Lung (tissue), 12 donors: Measurements from ENCODE around the gene BIRC7. TPM values are rescaled to one million over a fixed set of nuclear protein-coding genes. Genes with fewer than 3 reads are reported as not detected.

Experiments used
- ATAC-seq: fragments of 200-7000 bp; cut with Tn5 transposase; one replicate; pipeline ENCODE4 v1.9.1; 2020; ENCODE audit warnings: moderate number of reproducible peaks; ENCODE audit not compliant: insufficient read depth, low FRiP score
- DNase-seq, 3 donors: peaks; one replicate each; pipeline ENCODE4 v3.0.0-alpha.2; 2013 to 2017
- H3K27ac ChIP-seq, 2 donors: one replicate each; pipeline ENCODE4 v1.5.1; 2013; ENCODE audit warnings: mild to moderate bottlenecking in 2 of 2, moderate library complexity in 2 of 2, control low read depth in 1 of 2, inconsistent platforms in 1 of 2, low read depth in 1 of 2, low read length in 1 of 2
- H3K27me3 ChIP-seq, 3 donors: one replicate each; pipeline ENCODE4 v1.5.1; 2013; ENCODE audit warnings: low read length in 2 of 3; ENCODE audit not compliant: control insufficient read depth in 3 of 3, insufficient read depth in 3 of 3
- H3K36me3 ChIP-seq, 4 donors: one replicate each; pipeline ENCODE4 v1.5.1; 2013; ENCODE audit warnings: low read length in 4 of 4, mild to moderate bottlenecking in 1 of 4, moderate library complexity in 1 of 4; ENCODE audit not compliant: control insufficient read depth in 4 of 4, insufficient read depth in 4 of 4
- H3K4me1 ChIP-seq, 5 donors: one replicate each; pipeline ENCODE4 v1.5.1; 2013; ENCODE audit warnings: low read length in 5 of 5, mild to moderate bottlenecking in 2 of 5, moderate library complexity in 1 of 5; ENCODE audit not compliant: control insufficient read depth in 5 of 5, insufficient read depth in 5 of 5
- H3K4me3 ChIP-seq: one replicate; pipeline ENCODE4 v1.5.1; 2013; ENCODE audit warnings: mild to moderate bottlenecking, control low read depth, moderate library complexity
- H3K9ac ChIP-seq, 2 donors: one replicate each; pipeline ENCODE4 v1.5.1; 2013; ENCODE audit warnings: low read length in 2 of 2, control low read depth in 1 of 2; ENCODE audit not compliant: insufficient read depth in 1 of 2
- H3K9me3 ChIP-seq, 4 donors: one replicate each; pipeline ENCODE4 v1.5.1; 2013; ENCODE audit warnings: low read length in 3 of 4, mild to moderate bottlenecking in 1 of 4, moderate library complexity in 1 of 4; ENCODE audit not compliant: control insufficient read depth in 4 of 4, insufficient read depth in 3 of 4
- WGBS, 2 donors: extraction: QIAGEN DNeasy Blood & Tissue Kit; methylation state at CpG; one replicate each; pipeline ENCODE4 v1.1.7; 2013; 5-methylcytosine and 5-hydroxymethylcytosine counted together
- polyA plus RNA-seq, 2 donors: library from polyadenylated mRNA; stranded (reverse); fragments of 200-250 nt; gene quantifications; one replicate each; pipeline ENCODE4 v1.2.1, GENCODE V29; 2013
- total RNA-seq, 2 donors: library from RNA; depleted of rRNA in 1 of 2; stranded (reverse); fragments of >200 nt in 1 of 2; gene quantifications; one replicate each; pipeline ENCODE4 v1.2.1, GENCODE V29; 2014 to 2021
- TF ChIP-seq, protein P1 (sequence below): IDR thresholded peaks from 2 replicates; pipeline ENCODE4 v1.5.1; 2012; ENCODE audit warnings: mild to moderate bottlenecking; ENCODE audit errors: control extremely low read depth, extremely low read depth
- donor health status: control.
- donor health status: control.
- donor health status: Bipolar disorder and iron deficiency.
- donor health status: healthy.
- donor health status: DM: yes; HTN: yes; CAD: no.

BIRC7 gene
- total and polyA plus RNA-seq, 4 donors = 0.57 to 1.2 (median 0.71) TPM; not detected in 1

DNA sequence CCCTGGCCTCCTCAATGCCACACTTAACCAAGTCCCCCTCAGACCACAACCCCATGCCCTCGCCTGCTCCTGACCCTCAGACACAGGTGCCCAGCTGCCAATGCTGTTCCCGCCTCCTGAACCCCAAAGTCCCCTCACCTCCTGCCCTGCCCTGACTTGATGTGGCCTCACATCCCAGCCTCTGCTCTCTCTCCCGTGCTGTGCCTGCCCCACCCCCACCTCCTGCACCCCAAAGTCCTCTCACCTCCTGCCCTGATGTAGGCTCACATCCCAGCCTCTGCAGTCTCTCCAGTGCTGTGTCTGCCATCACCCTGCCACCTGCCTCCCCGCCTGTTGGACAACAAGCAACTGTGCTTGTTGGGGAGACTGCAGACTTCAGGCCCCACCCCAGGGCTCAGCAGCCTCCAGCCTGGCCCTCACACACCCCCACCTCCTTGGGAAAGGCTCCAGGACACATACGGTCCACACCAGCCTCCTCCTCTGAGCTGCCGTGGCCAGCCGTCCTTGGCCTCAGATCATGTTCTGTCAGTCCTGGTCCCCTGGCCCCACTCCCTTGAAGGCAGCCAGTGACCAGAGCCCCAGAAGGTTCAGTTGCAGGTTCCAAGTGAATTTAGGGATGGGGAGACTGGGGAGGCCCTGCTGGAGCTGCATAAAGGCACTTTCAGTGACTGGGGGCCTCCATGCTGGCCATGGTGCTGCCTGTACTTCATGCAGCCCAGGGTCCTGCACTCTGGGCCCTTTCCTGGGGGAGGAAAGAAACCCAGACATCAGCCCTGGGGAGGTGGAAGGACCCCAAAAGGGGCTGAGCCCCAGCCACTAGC lies 48.2 kb upstream of the BIRC7 start:
- peaks cover 0 to 3% (median 0%) of the 10 kb centered on the region in 3 donors for H3K27me3 ChIP-seq
- H3K9me3 ChIP-seq = peaks cover 0 to 5% (median 0%) of the 10 kb centered on the region in 4 donors
- no peaks in the 10 kb centered on the region for H3K36me3 ChIP-seq
- DNase-seq (no peak), ATAC-seq (no peak)
- H3K9ac ChIP-seq = no peak overlapping the region
- TF ChIP-seq, protein P1, sequence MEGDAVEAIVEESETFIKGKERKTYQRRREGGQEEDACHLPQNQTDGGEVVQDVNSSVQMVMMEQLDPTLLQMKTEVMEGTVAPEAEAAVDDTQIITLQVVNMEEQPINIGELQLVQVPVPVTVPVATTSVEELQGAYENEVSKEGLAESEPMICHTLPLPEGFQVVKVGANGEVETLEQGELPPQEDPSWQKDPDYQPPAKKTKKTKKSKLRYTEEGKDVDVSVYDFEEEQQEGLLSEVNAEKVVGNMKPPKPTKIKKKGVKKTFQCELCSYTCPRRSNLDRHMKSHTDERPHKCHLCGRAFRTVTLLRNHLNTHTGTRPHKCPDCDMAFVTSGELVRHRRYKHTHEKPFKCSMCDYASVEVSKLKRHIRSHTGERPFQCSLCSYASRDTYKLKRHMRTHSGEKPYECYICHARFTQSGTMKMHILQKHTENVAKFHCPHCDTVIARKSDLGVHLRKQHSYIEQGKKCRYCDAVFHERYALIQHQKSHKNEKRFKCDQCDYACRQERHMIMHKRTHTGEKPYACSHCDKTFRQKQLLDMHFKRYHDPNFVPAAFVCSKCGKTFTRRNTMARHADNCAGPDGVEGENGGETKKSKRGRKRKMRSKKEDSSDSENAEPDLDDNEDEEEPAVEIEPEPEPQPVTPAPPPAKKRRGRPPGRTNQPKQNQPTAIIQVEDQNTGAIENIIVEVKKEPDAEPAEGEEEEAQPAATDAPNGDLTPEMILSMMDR = no peak
- 77 to 94% methylated on average over 7 of the region's 7 CpGs for WGBS, 2 donors
- H3K27ac ChIP-seq = no peak overlapping the region
- no peaks in the 10 kb centered on the region for H3K4me1 ChIP-seq
- H3K4me3 ChIP-seq = no peak overlapping the region

DNA sequence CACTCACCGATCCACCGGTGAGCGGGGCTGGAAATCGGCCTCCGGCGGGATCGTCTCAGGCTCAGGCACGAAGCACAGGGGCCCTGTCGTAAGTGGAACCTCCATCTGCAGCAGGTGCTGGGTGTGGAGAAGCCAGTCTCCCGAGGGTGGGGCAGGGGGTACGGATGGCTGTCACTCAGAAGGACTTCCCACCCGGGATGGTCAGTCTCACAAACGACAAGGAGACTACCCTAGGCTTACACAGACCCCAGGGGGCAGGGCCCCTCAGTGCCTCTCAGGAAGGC lies 47.6 kb upstream of the BIRC7 start:
- Histone ChIP-seq H3K9ac (no peak overlapping the region), H3K9me3 (peaks cover 0 to 3% (median 0%) of the 10 kb centered on the region in 4 donors), H3K36me3 (no peaks in the 10 kb centered on the region), H3K4me3 (no peak overlapping the region), H3K4me1 (no peaks in the 10 kb centered on the region), H3K27me3 (peaks cover 0 to 3% (median 0%) of the 10 kb centered on the region in 3 donors), H3K27ac (no peak overlapping the region)
- TF ChIP-seq, protein P1 = no peak
- DNase-seq = no peak
- WGBS, 2 donors = 83% methylated on average over 13 of the region's 13 CpGs
- ATAC-seq = no peak

DNA sequence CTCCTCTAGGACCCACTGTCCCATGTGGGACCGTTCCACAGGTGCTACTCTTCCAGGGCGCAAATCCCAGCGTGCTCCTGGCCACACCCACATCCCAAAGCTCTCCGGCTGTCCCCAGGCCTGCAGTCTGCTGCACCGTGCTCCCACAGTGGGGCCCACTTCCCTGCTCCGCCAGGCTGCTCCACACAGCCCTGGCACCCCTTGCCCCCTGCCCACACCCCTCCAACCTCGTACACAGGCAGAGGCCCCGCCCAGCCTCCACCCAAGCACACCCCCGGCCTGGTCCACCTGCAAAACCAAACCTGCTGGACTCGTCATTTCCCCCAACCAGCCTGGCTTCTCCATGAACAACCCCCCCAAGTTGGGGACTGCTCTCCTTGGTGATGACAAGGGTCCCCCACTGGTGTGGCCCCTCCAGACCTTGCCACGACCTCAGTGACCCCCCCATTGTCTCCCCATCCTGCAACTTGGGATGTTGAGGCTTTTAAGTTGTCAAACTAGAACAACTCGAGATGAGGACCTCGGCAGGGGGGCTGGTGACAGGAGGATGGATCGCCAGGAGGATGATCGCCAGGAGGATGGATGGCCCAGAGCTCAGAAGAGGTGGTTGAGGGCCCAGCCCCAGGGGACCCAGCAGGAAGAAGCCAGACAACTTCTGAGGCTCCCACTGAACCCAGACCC lies 46.9 kb upstream of the BIRC7 start:
- WGBS, 2 donors = 62 to 74% methylated on average over 15 of the region's 15 CpGs
- DNase-seq = no peak

More for the DNA sequence above, 46.9 kb upstream of the BIRC7 start:
- Histone ChIP-seq H3K27ac (no peak overlapping the region), H3K4me1 (no peaks in the 10 kb centered on the region), H3K36me3 (no peaks in the 10 kb centered on the region), H3K27me3 (peaks cover 0 to 3% (median 0%) of the 10 kb centered on the region in 3 donors), H3K9ac (no peak overlapping the region), H3K9me3 (no peaks in the 10 kb centered on the region), H3K4me3 (no peak overlapping the region)
- TF ChIP-seq, protein P1 = no peak
- no peak for ATAC-seq
